Ovary (tissue), 9 donors: ENCODE measurements around the gene RPS6KA3. TPM values are rescaled to one million over a fixed set of nuclear protein-coding genes. Genes with fewer than 3 reads are reported as not detected.
A peak's percentile ranks its signal among the peaks of the same experiment; 100 is the strongest.
"Not testable (repeated sequence)": the region's sequence is repeated elsewhere in the genome, so short reads cannot be mapped to it uniquely, and the experiment has no call there.

Source experiments
- DNase-seq, 5 donors: peaks; one replicate each; pipeline ENCODE4 v3.0.0-alpha.2; 2019 to 2020
- H3K27ac ChIP-seq, 2 donors: fragments of 200-600 bp; one replicate each; pipeline versions ENCODE4 v1.5.1 to v1.8.0; 2019 to 2022
- H3K27me3 ChIP-seq: fragments of 200-600 bp; one replicate; pipeline ENCODE4 v1.8.0; 2022
- H3K36me3 ChIP-seq: fragments of 200-600 bp; sonication (generic); one replicate; pipeline ENCODE4 v1.5.1; 2019
- H3K4me1 ChIP-seq: one replicate; pipeline ENCODE4 v1.8.1; 2013; ENCODE audit warnings: mild to moderate bottlenecking, moderate library complexity; ENCODE audit not compliant: insufficient read depth
- H3K4me3 ChIP-seq: fragments of 200-600 bp; sonication (generic); one replicate; pipeline ENCODE4 v1.5.1; 2017
- H3K9me3 ChIP-seq, 2 donors: fragments of 200-600 bp in 1 of 2; sonication (generic) in 1 of 2; one replicate each; pipeline versions ENCODE4 v1.5.1 to v1.8.1; 2013 to 2019; ENCODE audit warnings: mild to moderate bottlenecking in 1 of 2, moderate library complexity in 1 of 2
- CTCF ChIP-seq, 3 donors: fragments of 450-650 bp in 2 of 3; fragments of 200-600 bp in 1 of 3; IDR thresholded peaks; one replicate each; pipeline versions ENCODE4 v1.5.1 to v1.8.0; 2016 to 2022; ENCODE audit warnings: antibody characterized with exemption in 3 of 3, mild to moderate bottlenecking in 1 of 3
- EP300 ChIP-seq: sonication (generic); formaldehyde crosslinking; IDR thresholded peaks from one replicate; pipeline ENCODE4 v1.6.1; 2017; ENCODE audit warnings: antibody characterized with exemption
- POLR2A ChIP-seq: fragments of 450-650 bp; IDR thresholded peaks from one replicate; pipeline ENCODE4 v1.6.1; 2017; ENCODE audit warnings: antibody characterized with exemption, mild to moderate bottlenecking, moderate library complexity
- WGBS, 3 donors: extraction: QIAGEN DNeasy Blood & Tissue Kit in 1 of 3; methylation state at CpG; one replicate each; pipeline versions ENCODE4 v1.1.5 to v1.1.7; 2013 to 2017; 5-methylcytosine and 5-hydroxymethylcytosine counted together
- intact Hi-C, 4 donors: fragments of 100-400 bp; cut with DNase I; formaldehyde crosslinking; loops; one replicate each; pipeline versions ENCODE4 v1.11.0 to v1.15.1; 2022 to 2023
- polyA plus RNA-seq, 2 donors: library from polyadenylated mRNA; stranded (reverse); fragments of 200-250 nt in 1 of 2; fragments of 350-450 nt in 1 of 2; fragmentation: Illumina TruSeq in 1 of 2; extraction: RNeasy Lipid Tissue Mini Kit (QIAGEN cat#74804) in 1 of 2; gene quantifications; one replicate each; pipeline ENCODE4 v1.2.3, GENCODE V29; 2013 to 2014
- total RNA-seq, 7 donors: library from RNA; depleted of rRNA in 2 of 7; stranded (reverse); fragments of >200 nt in 2 of 7; fragmentation: NEBNext Ultra II Directional in 3 of 7; extraction: Animal tissue kit (Norgen Biotek cat#: 25700) in 3 of 7; gene quantifications; one replicate each; pipeline versions ENCODE4 v1.1.0 to v1.2.4, GENCODE V29; 2016 to 2023
- donor health status: DM: no; HTN: no; CAD: no; lungs with moderate emphysema.
- donor health status: DM: no; HTN: no; CAD: no.
- donor health status: Bipolar disorder and iron deficiency.
- donor health status: DM: yes; HTN: yes; CAD: no.
- donor health status: DM: no; HTN: no; CAD: no.
- donor health status: DM: yes; HTN: yes; CAD: no.

The RPS6KA3 gene
- total and polyA plus RNA-seq, 9 donors = 10.1 to 30.3 (median 26.6) TPM

DNA sequence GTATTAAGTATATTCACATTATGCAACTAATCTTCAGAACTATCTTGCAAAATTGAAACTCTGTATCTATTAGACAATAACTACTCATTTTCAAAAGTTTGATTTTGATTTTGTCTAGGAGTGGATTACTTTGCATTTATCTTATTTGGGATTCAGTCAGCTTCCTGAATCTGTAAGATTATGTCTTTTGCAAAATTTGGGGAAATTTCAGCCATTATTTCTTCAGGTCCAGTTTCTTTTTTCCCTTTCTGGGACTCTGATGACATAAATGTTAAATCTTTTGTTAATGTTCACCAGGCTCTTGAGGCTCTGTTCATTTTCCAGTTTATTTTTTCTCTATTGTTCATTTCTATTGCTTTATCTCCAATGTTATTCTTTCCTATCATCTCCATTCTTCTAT lies 15.0 kb downstream of the RPS6KA3 start:
- no peaks in the 10 kb centered on the region for H3K9me3 ChIP-seq
- H3K4me3 ChIP-seq = no peak overlapping the region
- no peak for TF ChIP-seq CTCF (IDR thresholded peaks at IDR 0.05)
- no peak for TF ChIP-seq POLR2A
- no peak for TF ChIP-seq EP300
- no peaks in the 10 kb centered on the region for H3K36me3 ChIP-seq
- intact Hi-C loops = no loop called here
- H3K27me3 ChIP-seq = no peaks in the 10 kb centered on the region
- DNase-seq = no peak
- no peak overlapping the region for H3K27ac ChIP-seq
- H3K4me1 ChIP-seq = no peaks in the 10 kb centered on the region

- H3K9me3 ChIP-seq, H3K27ac ChIP-seq, H3K36me3 ChIP-seq, H3K4me3 ChIP-seq, intact Hi-C loops, H3K27me3 ChIP-seq, DNase-seq, H3K4me1 ChIP-seq: not testable (repeated sequence)
Observed at GRCh38 chrX:20250146-20250545, 16.6 kb downstream of the RPS6KA3 start.

DNA sequence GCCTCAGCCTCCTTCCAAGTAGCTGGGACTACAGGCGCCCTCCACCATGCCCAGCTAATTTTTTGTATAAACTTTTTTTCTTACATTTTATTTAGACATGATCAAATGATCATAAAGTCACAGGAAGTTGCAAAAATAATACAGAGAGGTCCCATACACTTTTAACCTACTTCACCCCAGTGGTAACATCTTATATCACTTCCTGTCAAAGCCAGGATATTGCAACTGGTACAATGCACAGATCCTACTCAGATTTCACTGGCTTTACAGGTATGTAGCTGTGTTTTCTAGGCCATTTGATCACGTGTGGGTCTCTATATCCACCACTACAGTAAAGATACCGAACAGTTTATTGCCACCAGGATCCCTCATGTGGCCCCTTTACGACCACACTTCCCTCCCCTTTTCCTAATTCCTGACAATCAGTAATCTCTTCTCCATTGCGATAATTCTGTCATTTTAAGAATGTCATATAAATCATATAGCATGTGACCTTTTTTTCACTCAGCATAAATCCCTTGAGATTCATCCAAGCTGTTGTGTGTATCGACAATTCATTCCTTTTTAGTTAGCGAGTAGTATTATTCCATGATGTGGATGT lies 18.0 kb downstream of the RPS6KA3 start:
- WGBS, 3 donors = 74 to 85% (median 83%) methylated on average over 7 of the region's 7 CpGs
- no peaks in the 10 kb centered on the region for H3K4me1 ChIP-seq
- intact Hi-C loops = no loop called here
- H3K27me3 ChIP-seq = no peaks in the 10 kb centered on the region
- TF ChIP-seq CTCF (IDR thresholded peaks at IDR 0.05) (no peak), POLR2A (no peak), EP300 (no peak)
- DNase-seq = no peak
- no peaks in the 10 kb centered on the region for H3K36me3 ChIP-seq
- no peaks in the 10 kb centered on the region for H3K9me3 ChIP-seq
- H3K27ac ChIP-seq = no peak overlapping the region
- H3K4me3 ChIP-seq = no peak overlapping the region

DNA sequence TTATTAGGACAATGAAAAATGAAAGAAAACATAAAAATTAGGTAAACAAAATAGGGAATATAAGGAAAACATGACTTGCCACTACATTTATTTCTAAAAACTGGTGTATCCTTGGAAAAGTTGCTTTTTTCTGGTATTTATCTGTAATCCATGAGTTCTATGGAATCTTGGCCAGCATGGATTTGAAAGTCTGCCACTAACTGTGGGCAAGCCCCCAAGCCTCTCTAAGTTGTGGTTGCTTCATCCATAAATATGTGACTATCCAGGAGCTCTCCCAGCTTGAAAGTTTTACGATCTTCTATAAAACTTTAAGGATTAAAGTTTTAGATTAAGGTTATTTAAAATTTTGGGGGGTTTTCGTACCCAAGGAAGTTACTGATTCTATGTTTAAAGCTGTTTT lies 21.8 kb downstream of the RPS6KA3 start:
- DNase-seq = peak in 4 of 5 donors; percentile 34 to 56 (median 49)
- Histone ChIP-seq H3K9me3 (no peaks in the 10 kb centered on the region), H3K27ac (no peak overlapping the region), H3K4me1 (no peaks in the 10 kb centered on the region), H3K36me3 (no peaks in the 10 kb centered on the region), H3K4me3 (no peak overlapping the region), H3K27me3 (no peaks in the 10 kb centered on the region)
- TF ChIP-seq POLR2A (no peak), EP300 (no peak), CTCF (IDR thresholded peaks at IDR 0.05) (no peak)
- intact Hi-C loops = no loop called here
- 35 to 45% (median 37%) methylated on average over 2 of the region's 2 CpGs for WGBS, 3 donors

GRCh38 chrX:20240201-20240600 lies 26.5 kb downstream of the RPS6KA3 start:
- Histone ChIP-seq H3K27me3 (no peaks in the 10 kb centered on the region), H3K36me3 (no peaks in the 10 kb centered on the region), H3K9me3 (no peaks in the 10 kb centered on the region), H3K4me3 (no peak overlapping the region), H3K4me1 (no peaks in the 10 kb centered on the region), H3K27ac (no peak overlapping the region)
- intact Hi-C loops = no loop called here
- DNase-seq = no peak
- TF ChIP-seq CTCF (IDR thresholded peaks at IDR 0.05) (no peak), POLR2A (no peak), EP300 (no peak)
